Prostate gland (tissue), 2 donors: ENCODE data around the gene PIGN.

ENCODE experiments used
- CTCF ChIP-seq, 4 experiments: fragments of 200-600 bp in 2 of 4; fragments of 450-650 bp in 2 of 4; sonication (generic) in 2 of 4; IDR thresholded peaks; 1 replicate in 3 of 4; 2 replicates in 1 of 4; pipeline ENCODE4 v1.5.1; 2016 to 2019; ENCODE audit warnings: antibody characterized with exemption in 4 of 4, mild to moderate bottlenecking in 2 of 4, moderate library complexity in 2 of 4
- POLR2AphosphoS5 ChIP-seq: sonication (generic); formaldehyde crosslinking; IDR thresholded peaks from one replicate; pipeline ENCODE4 v1.6.1; 2017; ENCODE audit warnings: antibody characterized with exemption

DNA sequence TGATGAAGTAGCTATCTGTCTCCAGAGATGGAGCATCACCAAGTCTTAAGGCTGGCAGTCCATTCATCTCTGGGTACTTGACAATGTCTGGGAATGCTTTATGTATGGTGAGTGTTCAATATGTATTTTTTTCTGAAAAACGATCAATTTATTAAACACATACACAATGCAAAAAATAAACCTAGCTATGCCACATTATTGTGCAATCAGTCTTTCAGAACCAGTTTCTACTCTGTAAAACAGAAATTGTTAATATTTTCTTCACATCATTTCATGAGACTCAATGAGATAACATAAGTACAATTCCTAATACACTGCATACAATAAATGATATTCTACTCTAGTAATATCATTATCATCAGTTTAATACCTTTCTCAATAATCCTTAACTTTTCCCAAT is 122.5 kb downstream of the PIGN start:
- TF ChIP-seq POLR2AphosphoS5 (no peak), CTCF (IDR thresholded peaks at IDR 0.05) (no peak)
